CD4-positive, alpha-beta T cell (primary cell): ENCODE data around the gene TBC1D19. TPM values are rescaled to one million over a fixed set of nuclear protein-coding genes. Genes with fewer than 3 reads are reported as not detected.

Experiments used
- ATAC-seq: fragments of 200-7000 bp; cut with Tn5 transposase; one replicate; pipeline ENCODE4 v1.10.0; 2022; ENCODE audit warnings: mild to moderate bottlenecking; ENCODE audit not compliant: poor library complexity
- CTCF ChIA-PET: fragments of 350-600 bp; sonication (Branson Sonifier 250); formaldehyde crosslinking; loops from one replicate; lab custom pipeline; 2021; ENCODE audit warnings: antibody characterized with exemption, inconsistent platforms; lab: Charles Lee
- POLR2A ChIA-PET: fragments of 350-600 bp; sonication (Branson Sonifier 250); formaldehyde crosslinking; loops from one replicate; lab custom pipeline; 2021; ENCODE audit warnings: antibody characterized with exemption, inconsistent platforms; lab: Charles Lee
- DNase-seq, 14 experiments: peaks; one replicate each; pipeline ENCODE4 v3.0.0-alpha.2; 2013 to 2020; ENCODE audit warnings: mixed read lengths in 2 of 14
- H3K27ac ChIP-seq, 2 donors: one replicate each; pipeline versions ENCODE4 v1.5.1 to v1.7.0; 2013; ENCODE audit warnings: low read length in 2 of 2, low read depth in 1 of 2, mild to moderate bottlenecking in 1 of 2
- H3K27me3 ChIP-seq, 2 experiments: 1 replicate in 1 of 2; 2 replicates in 1 of 2; pipeline versions ENCODE4 v1.6.1 to v1.7.0; 2013; ENCODE audit warnings: low read length in 2 of 2, control low read depth in 1 of 2, mild to moderate bottlenecking in 1 of 2, moderate library complexity in 1 of 2; ENCODE audit not compliant: insufficient read depth in 2 of 2, control insufficient read depth in 1 of 2
- H3K36me3 ChIP-seq: one replicate; pipeline ENCODE4 v1.6.1; 2013; ENCODE audit warnings: low read length, control low read depth; ENCODE audit not compliant: insufficient read depth
- H3K4me1 ChIP-seq: one replicate; pipeline ENCODE4 v1.6.1; 2013; ENCODE audit warnings: low read length, control low read depth; ENCODE audit not compliant: insufficient read depth
- H3K4me3 ChIP-seq: one replicate; pipeline ENCODE4 v1.5.1; 2013; ENCODE audit warnings: mild to moderate bottlenecking, low read length, moderate library complexity
- H3K9me3 ChIP-seq, 2 experiments: 1 replicate in 1 of 2; 2 replicates in 1 of 2; pipeline versions ENCODE4 v1.6.1 to v1.7.0; 2013; ENCODE audit warnings: low read length in 2 of 2, mild to moderate bottlenecking in 2 of 2, control low read depth in 1 of 2, moderate library complexity in 1 of 2; ENCODE audit not compliant: control insufficient read depth in 1 of 2, insufficient read depth in 1 of 2
- H3K27ac Mint-ChIP-seq: one replicate; pipeline ENCODE4 v1.8.0; 2020; ENCODE audit warnings: mixed read lengths
- H3K27me3 Mint-ChIP-seq: one replicate; pipeline ENCODE4 v1.8.0; 2021; ENCODE audit warnings: mixed read lengths
- H3K36me3 Mint-ChIP-seq: one replicate; pipeline ENCODE4 v1.8.0; 2021; ENCODE audit warnings: low read depth, mixed read lengths
- H3K4me1 Mint-ChIP-seq: one replicate; pipeline ENCODE4 v1.8.0; 2021; ENCODE audit warnings: low read depth, mixed read lengths
- H3K4me3 Mint-ChIP-seq: one replicate; pipeline ENCODE4 v1.8.0; 2020; ENCODE audit warnings: mild to moderate bottlenecking, mixed read lengths
- H3K9me3 Mint-ChIP-seq: one replicate; pipeline ENCODE4 v1.8.0; 2020; ENCODE audit warnings: mixed read lengths
- CTCF ChIP-seq: fragments of 200-600 bp; IDR thresholded peaks from one replicate; pipeline ENCODE4 v1.8.0; 2022; ENCODE audit warnings: antibody characterized with exemption, mild to moderate bottlenecking
- intact Hi-C, 2 experiments: fragments of 100-400 bp; cut with DNase I in 1 of 2; cut with micrococcal nuclease in 1 of 2; formaldehyde crosslinking; loops; one replicate each; pipeline versions ENCODE4 v1.15.1 to v1.9.0; 2023 to 2025; cut with DNase I, micrococcal nuclease
- total RNA-seq, 174 experiments: library from RNA in 2 of 174; stranded (reverse) in 2 of 174; gene quantifications; one replicate each; pipeline ENCODE4 v1.2.3 and lab custom pipeline; 2021 to 2026

Gene TBC1D19
- total RNA-seq, 2 experiments from 2014 or later, result 4.0 to 4.8 TPM

DNA sequence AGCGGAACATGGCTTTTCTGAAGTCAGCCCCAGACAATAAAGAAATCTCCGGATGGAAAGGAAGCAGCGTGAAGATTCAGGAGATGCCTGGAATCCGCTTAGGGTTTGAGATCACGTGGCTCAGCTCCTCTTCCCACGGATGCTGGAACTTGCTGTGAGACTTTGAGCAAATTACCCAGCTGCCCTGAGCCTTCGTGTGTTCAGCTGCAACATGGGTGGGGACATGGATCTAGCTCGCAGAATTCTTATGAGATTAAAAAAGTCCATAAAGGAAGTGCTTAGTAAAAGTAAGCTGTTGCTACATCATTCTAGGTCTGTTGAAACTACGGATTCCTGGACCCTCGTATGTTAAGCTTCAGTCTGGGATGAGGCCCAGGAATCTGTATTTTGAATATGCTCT is 221.0 kb downstream of the TBC1D19 start:
- ATAC-seq (no peak), DNase-seq (no peak)
- no peak for TF ChIP-seq CTCF
- Mint-ChIP-seq H3K27me3 (no peaks in the 10 kb centered on the region), H3K4me3 (no peak overlapping the region), H3K9me3 (no peaks in the 10 kb centered on the region), H3K36me3 (no peaks in the 10 kb centered on the region), H3K27ac (no peak overlapping the region), H3K4me1 (no peaks in the 10 kb centered on the region)
- Histone ChIP-seq H3K4me1 (no peaks in the 10 kb centered on the region), H3K27me3 (no peaks in the 10 kb centered on the region), H3K9me3 (peaks cover 0 to 4% of the 10 kb centered on the region in 2 experiments), H3K36me3 (no peaks in the 10 kb centered on the region), H3K4me3 (no peak overlapping the region), H3K27ac (no peak overlapping the region)
- POLR2A ChIA-PET, result no interaction called here
- intact Hi-C loops, result no loop called here
- CTCF ChIA-PET, result no interaction called here

Other genes with a start within 250 kb of the TBC1D19 start
- not detected for gene CCKAR, start 93.6 kb upstream of the TBC1D19 start, total RNA-seq